ENCODE data around the gene DIPK1B.

The DIPK1B gene

GRCh38 chr9:136665111-136665703 lies 47.2 kb upstream of the DIPK1B start:
- no peaks in the 10 kb centered on the region for H3K4me1 ChIP-seq (ENCODE audit: insufficient read depth, low read length)
- no peak overlapping the region for H2AFZ ChIP-seq (ENCODE audit: low read depth, low read length)
- no peaks in the 10 kb centered on the region for H3K36me3 ChIP-seq (ENCODE audit: insufficient read depth, low read length)
- no peak overlapping the region for H3K27ac ChIP-seq (ENCODE audit: low read length)
- no peak for TF ChIP-seq EZH2 (IDR thresholded peaks at IDR 0.05; ENCODE audit: borderline replicate concordance, low read depth, low read length, severe bottlenecking)
- no peak overlapping the region for H3K4me3 ChIP-seq (ENCODE audit: low read depth in 1 of 2, low read length in 2 of 2)
- DNase-seq (no peak), ATAC-seq (ENCODE audit: insufficient read depth, low read depth) (no peak)
- H4K20me1 ChIP-seq (ENCODE audit: insufficient read depth, low read length) = no peaks in the 10 kb centered on the region
- H3K9ac ChIP-seq (ENCODE audit: low read depth, low read length) = no peak overlapping the region
- H3K4me2 ChIP-seq (ENCODE audit: insufficient read depth, low read length) = no peak overlapping the region
- H3K27me3 ChIP-seq (ENCODE audit: insufficient read depth, low read length, poor library complexity) = no peaks in the 10 kb centered on the region
- H3K9me3 ChIP-seq (ENCODE audit: insufficient read depth, low read length, severe bottlenecking) = no peaks in the 10 kb centered on the region
- H3K79me2 ChIP-seq (ENCODE audit: insufficient read depth, low read length) = no peaks in the 10 kb centered on the region

- Histone ChIP-seq H3K9me3 (ENCODE audit: insufficient read depth, low read length, severe bottlenecking) (no peaks in the 10 kb centered on the region), H3K27ac (ENCODE audit: low read length) (no peak overlapping the region), H3K79me2 (ENCODE audit: insufficient read depth, low read length) (no peaks in the 10 kb centered on the region), H2AFZ (ENCODE audit: low read depth, low read length) (no peak overlapping the region), H3K4me3 (ENCODE audit: low read depth in 1 of 2, low read length in 2 of 2) (no peak overlapping the region), H3K4me1 (ENCODE audit: insufficient read depth, low read length) (no peaks in the 10 kb centered on the region), H3K4me2 (ENCODE audit: insufficient read depth, low read length) (no peak overlapping the region), H3K27me3 (ENCODE audit: insufficient read depth, low read length, poor library complexity) (no peaks in the 10 kb centered on the region), H3K9ac (ENCODE audit: low read depth, low read length) (no peak overlapping the region), H4K20me1 (ENCODE audit: insufficient read depth, low read length) (no peaks in the 10 kb centered on the region), H3K36me3 (ENCODE audit: insufficient read depth, low read length) (no peaks in the 10 kb centered on the region)
- ATAC-seq (ENCODE audit: insufficient read depth, low read depth) (no peak), DNase-seq (no peak)
- TF ChIP-seq CTCF (IDR thresholded peaks at IDR 0.05; ENCODE audit: borderline replicate concordance, extremely low read depth, low read length, poor library complexity, severe bottlenecking) = no peak
Measured at GRCh38 chr9:136665704-136666371, 46.5 kb upstream of the DIPK1B start.

GRCh38 chr9:136666372-136667213 lies 45.8 kb upstream of the DIPK1B start:
- H3K4me1 ChIP-seq (ENCODE audit: insufficient read depth, low read length) = no peaks in the 10 kb centered on the region
- TF ChIP-seq CTCF (IDR thresholded peaks at IDR 0.05; ENCODE audit: borderline replicate concordance, extremely low read depth, low read length, poor library complexity, severe bottlenecking) = no peak
- no peak for TF ChIP-seq EZH2 (IDR thresholded peaks at IDR 0.05; ENCODE audit: borderline replicate concordance, low read depth, low read length, severe bottlenecking)
- no peaks in the 10 kb centered on the region for H3K9me3 ChIP-seq (ENCODE audit: insufficient read depth, low read length, severe bottlenecking)
- H3K27me3 ChIP-seq (ENCODE audit: insufficient read depth, low read length, poor library complexity) = no peaks in the 10 kb centered on the region
- no peak overlapping the region for H3K9ac ChIP-seq (ENCODE audit: low read depth, low read length)
- no peak overlapping the region for H3K4me3 ChIP-seq (ENCODE audit: low read depth in 1 of 2, low read length in 2 of 2)
- no peaks in the 10 kb centered on the region for H3K36me3 ChIP-seq (ENCODE audit: insufficient read depth, low read length)
- DNase-seq (no peak), ATAC-seq (ENCODE audit: insufficient read depth, low read depth) (no peak)
- no peaks in the 10 kb centered on the region for H4K20me1 ChIP-seq (ENCODE audit: insufficient read depth, low read length)
- no peak overlapping the region for H3K4me2 ChIP-seq (ENCODE audit: insufficient read depth, low read length)
- H3K79me2 ChIP-seq (ENCODE audit: insufficient read depth, low read length) = no peaks in the 10 kb centered on the region
- no peak overlapping the region for H3K27ac ChIP-seq (ENCODE audit: low read length)
- no peak overlapping the region for H2AFZ ChIP-seq (ENCODE audit: low read depth, low read length)
